HepG2 (cell line): ENCODE measurements around the gene TIFAB.
A peak's percentile ranks its signal among the peaks of the same experiment; 100 is the strongest.

Experiments
- HDAC6 ChIP-seq: fragments of 200-600 bp; sonication (generic); IDR thresholded peaks from 2 replicates; pipeline ENCODE4 v1.7.0; 2017; ENCODE audit warnings: mild to moderate bottlenecking, antibody characterized with exemption, low read length, low read depth
- PHF8 ChIP-seq: sonication (generic); formaldehyde crosslinking; IDR thresholded peaks from 2 replicates; pipeline ENCODE4 v1.5.0; 2020; ENCODE audit warnings: missing genetic modification reagents
- TCF7 ChIP-seq: sonication (generic); IDR thresholded peaks from 2 replicates; pipeline ENCODE4 v1.6.1; 2016; ENCODE audit warnings: antibody characterized with exemption, low read depth
- YY1 ChIP-seq: IDR thresholded peaks from 2 replicates; pipeline ENCODE4 v1.6.1; 2011; ENCODE audit warnings: low read length, low read depth, moderate library complexity, mild to moderate bottlenecking; ENCODE audit not compliant: insufficient read depth, insufficient replicate concordance
- ZNF558 ChIP-seq: sonication (generic); formaldehyde crosslinking; IDR thresholded peaks from 2 replicates; pipeline ENCODE4 v1.9.0; 2022; ENCODE audit warnings: mild to moderate bottlenecking, missing genetic modification reagents, borderline replicate concordance
- TF ChIP-seq, protein P1 (sequence below): sonication (generic); formaldehyde crosslinking; IDR thresholded peaks from 2 replicates; pipeline ENCODE4 v1.4.0; 2020; ENCODE audit warnings: missing genetic modification reagents

DNA sequence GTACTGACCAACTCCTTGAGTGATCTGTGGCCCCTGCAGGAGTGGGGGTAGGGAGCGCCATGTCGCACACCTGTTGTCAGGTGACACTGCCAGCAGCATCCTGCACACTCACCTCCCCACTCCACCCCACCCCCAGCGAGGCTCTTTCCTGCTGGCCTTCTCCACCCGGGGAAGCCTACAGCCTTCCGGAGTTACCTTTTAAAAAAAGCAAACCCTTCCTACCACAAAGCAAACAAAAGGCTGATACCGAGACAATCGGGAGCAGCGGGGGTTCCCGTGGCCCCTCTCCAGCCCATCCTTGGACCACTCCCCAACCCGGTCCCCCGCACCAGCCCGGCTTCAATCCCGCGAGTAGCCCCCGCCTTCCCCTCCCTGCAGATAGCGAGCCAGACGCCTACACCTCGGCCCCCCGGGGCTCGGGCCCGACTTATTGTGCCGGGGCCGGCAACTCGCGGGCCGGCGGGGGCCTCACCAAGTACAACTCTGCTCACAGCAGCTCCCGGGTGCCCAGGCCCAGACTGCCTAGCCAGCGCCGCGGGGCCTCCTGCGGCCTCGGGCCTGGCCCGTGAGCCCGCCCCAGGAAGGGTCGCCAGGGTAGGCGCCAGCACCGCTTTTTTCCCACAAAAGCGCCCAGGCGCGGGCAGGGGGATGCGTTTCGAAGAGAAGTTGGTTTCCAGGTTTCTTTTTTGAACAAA is 53.8 kb downstream of the TIFAB start:
- TF ChIP-seq PHF8 (CRISPR knock-in tag) (peak; percentile 77), YY1 (no peak), ZNF558 (CRISPR knock-in tag) (no peak), TCF7 (no peak), HDAC6 (no peak)
- TF ChIP-seq, protein P1, sequence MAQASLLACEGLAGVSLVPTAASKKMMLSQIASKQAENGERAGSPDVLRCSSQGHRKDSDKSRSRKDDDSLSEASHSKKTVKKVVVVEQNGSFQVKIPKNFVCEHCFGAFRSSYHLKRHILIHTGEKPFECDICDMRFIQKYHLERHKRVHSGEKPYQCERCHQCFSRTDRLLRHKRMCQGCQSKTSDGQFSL (CRISPR knock-in tag): no peak
